SK-N-SH treated with all-trans-retinoic acid at 6 μM for 48 hours (cell line): ENCODE data around the gene RCAN1.

Experiments
- ARNTL ChIP-seq: fragments of 450-650 bp; formaldehyde crosslinking; IDR thresholded peaks from 2 replicates; pipeline ENCODE4 v1.5.0; 2020; ENCODE audit warnings: low read depth, mild to moderate bottlenecking, moderate library complexity, borderline replicate concordance
- BACH2 ChIP-seq: fragments of 250-450 bp; sonication (Bioruptor Pico); IDR thresholded peaks from 2 replicates; pipeline ENCODE4 v1.9.0; 2021; ENCODE audit warnings: mild to moderate bottlenecking, borderline replicate concordance
- CREB5 ChIP-seq: fragments of 250-450 bp; sonication (Bioruptor Pico); IDR thresholded peaks from 2 replicates; pipeline ENCODE4 v1.5.1; 2020; ENCODE audit warnings: low read depth, mild to moderate bottlenecking, moderate library complexity
- CSDC2 ChIP-seq: fragments of 250-450 bp; sonication (Bioruptor Pico); IDR thresholded peaks from 2 replicates; pipeline ENCODE4 v1.5.0; 2020; ENCODE audit warnings: mild to moderate bottlenecking, moderate library complexity
- CSRNP3 ChIP-seq: fragments of 250-450 bp; sonication (Bioruptor Pico); IDR thresholded peaks from 2 replicates; pipeline ENCODE4 v1.5.1; 2021; ENCODE audit warnings: mild to moderate bottlenecking, moderate library complexity
- PATZ1 ChIP-seq: fragments of 250-450 bp; sonication (Bioruptor Pico); IDR thresholded peaks from 2 replicates; pipeline ENCODE4 v1.8.0; 2020; ENCODE audit warnings: mild to moderate bottlenecking, moderate library complexity, borderline replicate concordance
- TCF4 ChIP-seq: fragments of 250-450 bp; sonication (Bioruptor Pico); IDR thresholded peaks from 2 replicates; pipeline ENCODE4 v1.8.0; 2021; ENCODE audit warnings: mild to moderate bottlenecking, moderate library complexity, borderline replicate concordance
- TOX ChIP-seq: fragments of 250-450 bp; sonication (Bioruptor Pico); IDR thresholded peaks from 2 replicates; pipeline ENCODE4 v1.8.0; 2021; ENCODE audit warnings: mild to moderate bottlenecking, moderate library complexity, borderline replicate concordance
- ZFP3 ChIP-seq: fragments of 250-450 bp; sonication (Bioruptor Pico); IDR thresholded peaks from 2 replicates; pipeline ENCODE4 v1.5.0; 2020; ENCODE audit warnings: mild to moderate bottlenecking, moderate library complexity
- ZNF70 ChIP-seq: fragments of 450-650 bp; formaldehyde crosslinking; IDR thresholded peaks from 2 replicates; pipeline ENCODE4 v1.5.0; 2020; ENCODE audit warnings: mild to moderate bottlenecking, moderate library complexity

- TF ChIP-seq ZNF70 (CRISPR knock-in tag) = no peak
- TF ChIP-seq TCF4 (CRISPR knock-in tag) = no peak
- no peak for TF ChIP-seq PATZ1 (CRISPR knock-in tag)
- TF ChIP-seq ZFP3 (CRISPR knock-in tag) = no peak
- no peak for TF ChIP-seq CSDC2
- TF ChIP-seq BACH2 = no peak
- no peak for TF ChIP-seq ARNTL
- no peak for TF ChIP-seq TOX
- no peak for TF ChIP-seq CREB5 (CRISPR knock-in tag)
- no peak for TF ChIP-seq CSRNP3 (CRISPR knock-in tag)
Measured at GRCh38 chr21:34639882-34640788, 25.2 kb upstream of the RCAN1 start.
